HG02610 (cell line): ENCODE data around the gene ARID1A.
"Not testable (repeated sequence)": the region's sequence is repeated elsewhere in the genome, so short reads cannot be mapped to it uniquely, and the experiment has no call there.

Experiments used
- ATAC-seq: cut with Tn5 transposase; IDR thresholded peaks from one replicate; pipeline ENCODE4 v1.9.1; 2021; ENCODE audit warnings: mild to moderate bottlenecking, moderate library complexity; ENCODE audit not compliant: unreplicated experiment

The ARID1A gene

DNA sequence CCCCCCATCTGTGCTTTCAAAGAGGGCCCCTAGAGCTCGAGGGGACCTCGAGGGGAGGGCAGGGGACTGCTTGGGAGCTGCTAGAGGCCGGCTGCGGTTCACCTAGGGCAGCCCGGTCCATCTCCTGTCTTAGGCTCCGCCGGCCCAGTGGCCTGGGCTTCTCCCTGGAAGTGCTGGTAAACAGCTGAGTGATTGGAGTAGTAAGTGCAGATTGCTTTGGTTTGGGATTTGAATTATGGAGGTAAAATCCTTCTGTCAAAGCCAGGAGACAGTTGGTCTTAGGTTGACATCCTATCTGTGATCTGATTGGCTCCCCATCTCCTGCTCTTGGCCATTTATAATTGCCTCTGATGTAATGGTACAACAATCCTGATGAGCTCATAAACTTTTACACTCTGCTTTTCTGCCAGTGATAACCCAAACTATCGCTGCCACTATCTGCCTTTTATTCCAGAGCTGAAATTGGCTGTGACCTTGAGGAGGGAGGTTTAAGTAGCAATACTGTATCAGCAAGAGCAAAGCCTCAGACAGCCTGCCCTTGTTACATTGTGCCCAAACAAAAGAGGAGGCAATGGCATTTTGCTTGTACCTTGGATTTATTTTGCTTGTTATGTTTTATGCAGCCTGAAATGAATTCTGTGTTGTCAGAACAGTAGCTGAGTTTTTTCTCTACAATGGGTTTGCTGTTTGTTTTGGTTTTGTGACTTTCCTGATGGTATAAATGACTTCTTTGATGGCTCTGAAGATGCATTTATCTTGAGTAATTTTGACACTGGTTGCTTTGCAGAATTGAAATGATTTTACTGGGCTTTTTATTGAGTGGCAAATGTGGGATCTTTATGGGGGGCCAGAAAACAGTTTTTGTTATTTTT lies 2.4 kb downstream of the ARID1A start:
- ATAC-seq = no peak

DNA sequence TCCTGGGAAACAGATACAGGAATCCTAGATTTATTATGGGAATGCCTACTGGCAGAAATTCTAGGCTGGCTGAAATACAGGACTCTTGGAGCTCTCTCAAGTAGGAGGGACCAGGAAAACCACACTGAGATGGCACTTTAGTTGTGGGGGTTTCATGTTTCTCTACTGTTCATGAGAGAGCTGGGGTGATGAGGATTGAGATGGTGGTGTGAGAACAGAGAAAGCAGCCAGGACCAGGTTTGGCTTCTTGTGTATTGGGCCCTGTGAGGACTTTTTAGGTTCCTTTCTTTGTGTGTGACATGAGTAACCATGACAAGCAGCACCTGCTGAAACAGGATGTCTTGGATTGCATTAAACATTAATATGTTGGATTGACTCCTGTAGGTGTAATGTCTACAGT lies 4.9 kb downstream of the ARID1A start:
- no peak for ATAC-seq

DNA sequence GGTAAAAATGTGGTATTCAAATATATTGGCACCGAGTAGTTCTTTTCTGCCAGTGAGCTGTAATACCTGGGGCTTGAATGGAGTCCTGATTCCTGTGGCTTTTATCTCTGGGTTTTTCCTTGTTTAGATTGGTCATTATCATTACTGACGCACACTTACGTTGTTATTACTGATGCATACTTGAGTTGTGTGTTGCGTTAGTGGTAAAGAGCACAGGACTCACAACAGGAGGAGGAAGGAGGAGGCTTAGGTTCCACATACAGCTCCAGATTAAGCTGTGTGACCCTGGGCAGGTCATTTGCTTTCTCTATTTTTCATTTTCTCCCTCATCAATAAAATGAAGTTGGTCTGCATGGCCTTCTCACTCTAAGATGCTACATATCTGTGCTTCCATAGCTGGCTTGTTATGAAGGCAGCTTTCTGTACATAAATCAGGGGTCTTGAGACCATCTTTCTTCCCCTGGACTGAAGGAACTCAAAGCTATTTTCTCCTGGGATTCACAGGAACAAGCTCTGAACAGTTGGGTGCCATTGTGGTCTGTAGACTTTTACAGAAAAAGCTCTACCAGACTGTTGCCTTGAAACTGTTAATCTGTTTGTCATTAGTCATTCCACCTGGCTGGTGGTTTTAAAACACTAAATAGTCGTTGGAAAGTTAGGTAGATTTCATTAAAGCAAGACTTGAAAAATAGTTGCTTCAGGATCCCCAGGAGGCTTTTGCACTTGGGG lies 5.6 kb downstream of the ARID1A start:
- ATAC-seq = no peak

DNA sequence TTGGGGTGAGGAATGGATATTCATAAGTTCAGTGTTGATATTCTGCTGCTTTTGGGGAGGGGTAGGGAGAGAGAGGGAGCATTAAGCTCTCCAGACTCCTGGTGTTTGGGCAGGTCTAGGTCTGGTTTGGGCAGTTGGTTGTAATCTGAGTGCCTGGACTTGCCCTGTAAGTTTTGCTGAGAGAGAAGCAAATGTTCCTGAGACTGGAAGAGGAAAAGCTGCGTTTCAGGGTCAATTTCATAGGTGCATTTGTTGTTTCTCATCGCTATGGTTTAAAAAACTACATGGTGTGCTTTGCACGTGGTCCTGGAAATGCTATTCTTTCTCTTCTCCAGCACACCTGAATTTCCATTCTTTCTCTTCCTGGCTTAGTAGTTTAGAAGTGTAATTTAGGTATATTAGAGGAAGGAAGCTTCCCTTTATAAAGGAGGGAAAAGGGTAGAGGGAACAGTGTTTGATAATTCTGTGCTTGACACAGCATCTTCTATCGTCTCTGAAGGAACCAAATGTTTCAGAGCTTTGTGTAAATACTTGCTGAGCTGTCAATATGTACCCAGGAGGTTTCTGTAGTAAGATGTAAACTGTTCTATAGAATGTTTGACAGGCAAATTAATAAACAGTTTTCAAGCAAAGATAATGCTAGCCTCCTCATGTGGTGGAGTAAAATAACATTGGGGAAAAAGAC lies 6.3 kb downstream of the ARID1A start:
- ATAC-seq = no peak

DNA sequence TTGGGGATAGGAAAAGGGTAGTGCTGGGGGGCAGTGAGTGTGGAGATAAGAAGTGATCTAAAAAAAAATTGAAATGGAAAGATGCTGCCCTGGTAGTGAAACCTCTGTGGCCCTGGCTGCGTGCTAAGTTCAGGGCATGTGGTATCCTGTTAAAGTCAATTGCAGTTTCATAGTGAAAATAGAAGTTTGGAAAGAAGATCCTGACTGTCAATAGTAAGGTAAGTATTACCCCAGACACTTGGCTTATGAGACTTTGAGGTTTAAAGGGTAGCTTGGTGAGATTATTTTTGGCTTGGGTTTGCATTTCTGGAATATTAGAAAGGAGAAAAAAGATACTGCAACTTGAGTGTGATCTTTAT lies 6.8 kb downstream of the ARID1A start:
- no peak for ATAC-seq

DNA sequence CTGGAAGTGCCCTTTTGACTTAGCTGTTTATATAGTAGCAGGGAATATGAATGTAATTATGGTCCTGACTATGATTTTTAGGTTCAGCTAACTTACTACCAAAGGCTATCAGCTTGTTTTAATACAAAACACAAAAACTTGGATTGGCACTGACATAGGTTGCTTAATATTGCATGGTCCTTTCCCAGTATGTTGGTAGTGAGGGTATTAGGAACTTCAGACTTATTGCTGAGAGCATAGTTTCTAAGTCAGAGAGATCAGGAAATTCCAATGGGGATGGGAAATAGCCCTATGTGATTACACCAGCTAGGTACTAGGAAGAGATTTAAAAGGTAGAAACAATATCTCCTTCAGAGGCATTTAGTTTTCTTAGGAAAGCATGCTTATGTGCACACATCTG lies 7.7 kb downstream of the ARID1A start:
- no peak for ATAC-seq

DNA sequence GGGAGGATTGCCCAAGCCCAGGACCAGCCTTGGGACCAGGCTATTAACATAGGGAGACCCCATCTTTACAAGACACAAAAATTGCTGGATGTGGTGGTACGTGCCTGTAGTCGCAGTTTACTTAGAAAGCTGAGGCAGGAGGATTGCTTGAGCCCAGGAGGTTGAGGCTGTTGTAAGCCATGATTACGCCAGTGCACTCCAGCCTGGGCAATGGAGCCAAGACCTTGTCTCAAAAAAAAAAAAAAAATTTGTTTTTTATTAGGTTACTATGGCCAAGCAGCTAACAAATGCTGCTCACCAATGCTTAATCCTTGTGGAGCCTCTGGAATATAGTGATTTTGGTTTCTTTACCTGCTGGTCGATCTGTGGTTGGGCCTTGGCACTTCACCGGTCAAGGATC lies 8.8 kb downstream of the ARID1A start:
- no peak for ATAC-seq

DNA sequence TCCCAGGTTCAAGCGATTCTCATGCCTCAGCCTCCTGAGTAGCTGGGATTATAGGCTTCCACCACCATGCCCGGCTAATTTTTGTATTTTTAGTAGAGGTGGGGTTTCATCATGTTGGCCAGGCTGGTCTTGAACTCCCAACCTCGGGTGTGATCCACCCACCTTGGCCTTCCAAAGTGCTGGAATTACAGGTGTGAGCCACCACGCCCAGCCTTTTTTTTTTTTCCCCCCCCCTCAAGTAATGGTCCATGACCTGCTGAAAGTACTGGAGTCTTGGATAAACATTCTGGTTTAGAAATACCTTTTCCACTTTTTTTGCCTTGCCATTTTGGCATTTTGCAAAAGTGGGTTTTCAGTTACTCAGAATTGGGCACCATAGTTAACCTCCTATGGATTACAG lies 9.4 kb downstream of the ARID1A start:
- ATAC-seq = not testable (repeated sequence)

DNA sequence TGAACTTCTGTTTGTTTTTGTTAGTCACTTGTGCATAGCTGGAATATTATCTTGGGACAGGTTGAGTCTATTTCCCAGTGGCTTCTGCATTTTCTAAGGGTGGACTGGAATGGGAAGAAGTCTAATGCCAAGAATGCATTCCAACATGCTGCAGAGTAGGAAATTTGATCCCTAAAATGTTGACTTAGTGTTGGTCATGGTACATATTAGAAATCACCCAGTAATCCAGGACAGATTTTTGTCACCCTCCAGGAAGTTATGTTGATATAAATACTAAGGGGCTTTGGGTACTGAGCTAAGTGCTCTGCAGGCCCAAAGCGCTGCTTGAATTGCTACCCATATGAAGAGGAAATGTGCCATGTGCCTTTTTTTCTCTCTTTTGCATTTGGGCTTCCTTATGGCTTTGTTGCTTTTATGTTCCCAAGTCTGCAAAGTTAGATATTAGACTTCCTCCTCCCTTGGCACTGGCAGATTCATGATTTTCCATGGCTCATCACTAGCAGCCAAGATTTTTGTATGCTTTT lies 10.0 kb downstream of the ARID1A start:
- no peak for ATAC-seq

DNA sequence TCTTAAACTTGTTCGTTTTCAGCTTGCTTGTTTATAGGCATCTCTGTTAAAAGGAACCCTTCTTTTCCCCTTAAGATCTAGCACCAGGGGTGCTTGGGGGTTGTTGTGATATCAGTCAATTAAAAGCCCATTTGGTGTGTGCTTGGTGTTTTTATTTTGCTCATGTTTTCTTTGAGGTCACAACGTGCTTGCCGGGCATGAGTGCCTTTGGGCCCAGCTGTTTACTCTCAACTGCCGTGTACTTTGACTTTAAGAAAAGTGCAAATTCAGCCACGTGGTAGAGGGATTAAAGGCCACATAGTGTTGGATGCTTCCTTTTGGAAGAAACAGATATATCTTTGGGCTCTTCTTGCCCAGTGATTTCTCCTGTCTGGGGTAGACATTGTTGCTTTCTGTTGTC lies 10.5 kb downstream of the ARID1A start:
- no peak for ATAC-seq

DNA sequence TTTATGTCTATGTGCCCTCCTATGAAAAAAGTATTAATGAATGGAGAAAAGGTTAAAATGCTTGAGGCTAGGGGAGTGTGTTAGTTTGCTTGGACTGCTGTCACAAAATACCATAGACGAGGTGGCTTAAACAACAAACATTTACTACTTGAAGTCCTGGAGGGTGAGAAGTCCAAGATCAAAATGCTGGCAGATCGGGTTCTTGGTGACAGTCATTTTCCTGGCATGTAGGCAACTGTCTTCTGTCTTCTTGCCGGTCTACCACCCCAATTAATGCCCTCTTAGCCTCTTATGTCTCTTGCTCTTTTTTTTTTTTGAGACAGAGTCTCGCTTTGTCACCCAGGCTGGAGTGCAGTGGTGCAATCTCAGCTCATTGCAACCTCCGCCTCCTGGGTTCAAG lies 15.0 kb downstream of the ARID1A start:
- no peak for ATAC-seq

DNA sequence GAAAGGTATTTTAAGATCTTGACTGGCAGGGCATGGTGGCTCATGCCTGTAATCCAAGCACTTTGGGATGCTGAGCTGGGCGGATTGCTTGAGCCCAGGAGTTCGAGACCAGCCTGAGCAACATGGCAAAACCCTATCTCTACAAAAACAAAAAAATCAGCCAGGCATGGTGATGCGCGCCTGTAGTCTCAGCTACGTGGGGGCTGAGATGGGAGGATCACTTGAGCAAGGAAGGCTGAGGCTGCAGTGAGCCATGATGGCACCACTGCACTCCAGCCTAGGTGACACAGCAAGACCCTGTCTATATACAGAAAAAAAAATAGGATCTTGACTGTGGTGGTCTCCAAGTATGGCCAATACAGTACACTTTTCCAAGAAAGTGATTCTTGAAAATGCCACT lies 16.0 kb downstream of the ARID1A start:
- ATAC-seq = no peak

DNA sequence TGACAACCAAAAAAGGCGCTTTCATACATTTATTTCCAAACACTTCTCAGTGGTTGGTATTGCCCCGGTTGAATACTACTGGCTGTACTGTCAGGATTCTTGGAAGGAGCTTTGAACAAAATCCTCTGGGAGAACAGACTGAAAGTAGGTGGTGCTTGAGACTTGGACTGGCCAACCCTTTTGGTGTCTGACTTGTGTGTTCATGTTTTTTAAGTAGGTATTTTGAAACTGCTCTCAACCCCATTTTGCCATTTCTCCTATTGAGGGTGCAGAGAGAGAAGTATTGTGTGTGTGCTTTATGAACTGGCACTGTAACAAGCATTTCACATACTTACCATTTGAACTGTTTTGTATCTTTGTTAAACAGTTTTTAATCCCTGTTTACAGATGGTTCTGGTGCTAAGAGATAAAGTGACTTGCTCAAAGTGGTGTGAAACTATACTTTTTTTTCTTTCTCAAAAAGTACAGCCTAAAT lies 21.2 kb downstream of the ARID1A start:
- no peak for ATAC-seq

DNA sequence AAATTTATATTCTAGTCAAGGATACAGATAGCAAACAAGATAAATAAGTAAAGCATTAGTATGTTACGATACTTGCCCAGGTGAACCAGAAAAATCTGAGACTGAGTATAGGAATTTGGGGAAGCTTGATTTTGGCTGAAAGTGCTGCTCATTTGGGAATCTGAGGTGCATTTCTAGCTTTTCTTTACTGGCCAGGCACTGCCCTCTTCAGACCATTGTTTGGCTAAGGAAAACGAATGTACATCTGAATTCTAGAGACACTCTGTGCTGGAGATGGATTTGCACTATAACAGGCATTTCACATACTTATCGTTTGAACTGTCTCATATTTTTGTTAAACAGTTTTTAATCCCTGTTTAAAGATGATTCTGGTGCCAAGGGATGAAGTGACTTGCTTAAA lies 23.4 kb downstream of the ARID1A start:
- no peak for ATAC-seq

DNA sequence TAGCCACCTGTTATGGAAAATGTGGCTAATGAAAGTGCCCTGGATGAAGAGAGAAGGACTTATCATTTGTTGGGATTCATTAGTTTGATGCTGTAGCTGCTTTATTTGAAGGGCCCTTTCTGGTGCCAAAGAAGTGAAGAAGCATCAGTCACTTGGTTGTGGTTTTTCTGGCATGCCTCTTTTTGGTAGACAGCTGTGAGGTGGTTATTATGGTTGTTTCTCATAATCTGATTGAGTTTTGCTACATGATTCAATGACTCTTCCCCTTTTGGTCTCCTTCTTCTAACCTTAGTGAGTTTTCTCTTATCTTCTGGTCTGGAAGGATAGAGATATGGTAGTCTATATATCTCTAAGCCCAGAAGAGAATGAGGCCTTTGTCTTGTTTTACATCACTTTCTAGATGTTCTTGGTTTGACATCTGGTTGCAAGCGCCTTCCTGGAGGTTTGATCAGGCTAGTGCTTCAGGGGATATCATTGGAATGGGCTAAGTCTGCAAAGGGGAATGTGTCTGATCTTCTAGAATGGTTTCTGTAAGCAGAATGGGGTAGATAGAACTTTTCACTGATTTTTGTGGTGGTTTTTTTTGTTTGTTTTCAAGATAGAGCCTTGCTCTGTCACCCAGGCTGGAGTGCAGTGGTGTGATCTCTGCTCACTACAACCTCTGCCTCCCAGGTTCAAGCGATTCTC lies 26.0 kb downstream of the ARID1A start:
- ATAC-seq = no peak

DNA sequence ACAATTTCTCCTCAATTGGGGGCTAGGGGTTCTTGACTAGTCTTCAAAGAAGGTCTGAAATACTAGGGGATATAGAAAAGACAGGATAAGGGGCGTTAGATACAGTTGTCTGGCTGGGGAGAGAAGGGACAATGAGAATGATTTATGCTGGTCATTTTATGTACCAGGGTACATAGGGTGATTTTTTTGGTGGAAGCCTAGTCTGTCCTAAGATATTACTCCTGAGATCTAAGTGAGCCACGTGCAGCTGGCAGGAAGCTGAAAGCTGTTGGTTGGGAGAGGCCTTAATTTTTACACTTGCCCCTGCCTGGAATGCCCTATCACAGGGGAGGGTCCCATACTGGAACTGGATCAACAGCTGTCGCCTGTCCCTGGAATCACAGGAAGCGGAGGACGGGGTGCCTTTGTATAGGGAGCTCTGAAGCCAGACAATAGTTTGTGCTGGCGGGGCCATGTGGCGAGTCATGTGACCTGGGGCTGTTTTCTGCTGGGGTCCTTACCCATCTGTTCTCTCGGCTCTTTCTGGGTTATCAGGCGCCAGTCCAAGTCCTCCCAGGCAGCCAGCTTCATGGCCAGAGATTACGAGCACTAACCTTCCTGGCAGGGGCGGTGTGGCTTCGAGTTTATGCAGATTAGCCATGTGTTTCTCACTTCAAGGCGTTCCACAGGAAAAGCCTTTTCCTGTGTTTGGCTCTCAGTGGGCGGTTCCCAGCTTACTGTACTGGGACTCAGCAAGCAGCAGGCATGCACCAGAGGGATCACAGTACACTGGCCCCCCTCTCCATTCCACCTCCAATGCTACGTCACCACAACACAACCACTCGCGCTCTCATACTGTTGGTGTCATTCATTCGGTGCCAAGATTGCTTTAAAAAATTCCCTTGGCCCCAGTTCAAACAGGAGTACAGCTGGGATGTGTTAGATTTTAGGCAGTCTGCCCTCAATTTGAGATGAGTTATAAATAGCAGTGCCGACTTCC lies 27.5 kb downstream of the ARID1A start:
- no peak for ATAC-seq

DNA sequence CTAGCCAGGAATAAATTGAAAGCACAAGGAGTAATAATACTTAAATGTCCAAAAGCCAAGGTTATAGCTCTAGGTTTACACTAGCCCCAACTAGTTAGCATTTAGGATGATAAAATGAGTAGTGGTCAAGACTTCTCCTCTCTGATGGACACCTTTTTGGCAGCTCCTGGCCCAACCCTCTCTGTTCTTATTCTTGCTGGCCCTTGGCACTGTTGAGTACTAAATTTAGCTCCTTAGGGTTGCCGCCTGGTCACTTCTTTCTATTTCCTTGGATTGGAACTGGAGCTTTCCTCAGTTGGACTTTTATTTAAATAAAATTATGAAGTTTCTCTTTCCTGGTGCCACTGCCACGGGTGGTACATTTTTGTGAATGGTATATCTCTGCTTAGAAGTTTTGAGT lies 28.3 kb downstream of the ARID1A start:
- ATAC-seq = no peak

DNA sequence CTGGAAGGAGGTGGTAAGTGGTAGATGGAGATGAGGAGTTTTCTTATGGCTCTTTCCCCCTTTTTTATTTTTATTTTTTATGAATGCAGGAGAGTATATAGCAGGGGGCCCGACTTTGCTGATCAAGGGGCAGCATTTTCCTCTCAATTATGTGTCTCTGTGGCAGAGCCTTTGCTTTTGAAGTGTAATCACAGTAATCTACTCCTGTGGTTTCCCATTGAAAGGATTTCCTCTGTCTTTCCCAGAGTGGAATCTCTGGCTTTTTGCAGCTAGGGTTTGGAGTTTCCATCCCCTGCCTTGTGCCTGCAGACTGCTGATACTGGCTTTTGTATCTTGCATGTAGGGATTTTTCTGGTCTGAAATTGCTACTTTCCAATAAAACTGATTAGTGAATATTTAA lies 29.1 kb downstream of the ARID1A start:
- no peak for ATAC-seq

DNA sequence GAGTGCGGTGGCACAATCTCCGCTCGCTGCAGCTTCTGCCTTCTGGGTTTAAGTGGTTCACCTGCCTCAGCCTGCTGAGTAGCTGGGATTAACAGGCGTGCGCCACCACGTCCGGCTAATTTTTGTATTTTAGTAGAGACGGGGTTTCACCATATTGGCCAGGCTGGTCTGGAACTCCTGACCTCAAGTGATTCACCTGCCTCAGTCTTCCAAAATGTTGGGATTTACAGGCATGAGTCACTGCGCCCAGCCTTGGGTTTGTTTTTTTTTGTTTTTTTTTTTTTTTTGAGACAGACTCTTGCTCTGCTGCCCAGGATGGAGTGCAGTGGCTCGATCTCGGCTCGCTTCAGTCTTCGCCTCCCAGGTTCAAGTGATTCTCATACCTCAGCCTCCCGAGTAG lies 30.1 kb downstream of the ARID1A start:
- ATAC-seq = not testable (repeated sequence)

DNA sequence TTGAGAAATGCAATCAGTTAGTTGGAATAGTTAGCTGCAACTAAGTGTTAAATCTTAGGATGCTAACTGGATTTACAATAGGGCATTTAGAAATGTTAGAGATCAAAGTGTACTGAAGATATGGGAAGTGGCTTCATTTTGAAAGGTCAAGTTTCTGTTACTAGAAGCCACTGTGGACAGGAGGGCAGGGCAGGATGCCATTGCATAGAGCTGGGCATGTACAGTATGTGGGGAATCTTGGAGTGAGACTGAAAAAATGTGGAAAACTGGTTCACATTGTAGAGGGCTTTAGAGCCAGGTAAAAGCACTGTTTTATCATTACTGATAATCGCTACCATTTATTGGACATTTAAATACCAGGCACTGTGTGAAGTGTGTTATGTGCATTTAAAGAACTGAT lies 31.0 kb downstream of the ARID1A start:
- no peak for ATAC-seq
